Measurements from ENCODE around the gene RBM8A.
A peak's percentile ranks its signal among the peaks of the same experiment; 100 is the strongest.
"Not testable (repeated sequence)": the region's sequence is repeated elsewhere in the genome, so short reads cannot be mapped to it uniquely, and the experiment has no call there.

The RBM8A gene

GRCh38 chr1:145922266-145922665 is 5.0 kb downstream of the RBM8A start:
- H3K27ac ChIP-seq: no peak overlapping the region
- DNase-seq: no peak
- H3K4me1 ChIP-seq: peaks cover 0 to 31% (median 25%) of the 10 kb centered on the region in 4 donors
- intact Hi-C loops (cut with DNase I; ENCODE audit: low total_unique reads): no loop called here
- TF ChIP-seq, protein P1, sequence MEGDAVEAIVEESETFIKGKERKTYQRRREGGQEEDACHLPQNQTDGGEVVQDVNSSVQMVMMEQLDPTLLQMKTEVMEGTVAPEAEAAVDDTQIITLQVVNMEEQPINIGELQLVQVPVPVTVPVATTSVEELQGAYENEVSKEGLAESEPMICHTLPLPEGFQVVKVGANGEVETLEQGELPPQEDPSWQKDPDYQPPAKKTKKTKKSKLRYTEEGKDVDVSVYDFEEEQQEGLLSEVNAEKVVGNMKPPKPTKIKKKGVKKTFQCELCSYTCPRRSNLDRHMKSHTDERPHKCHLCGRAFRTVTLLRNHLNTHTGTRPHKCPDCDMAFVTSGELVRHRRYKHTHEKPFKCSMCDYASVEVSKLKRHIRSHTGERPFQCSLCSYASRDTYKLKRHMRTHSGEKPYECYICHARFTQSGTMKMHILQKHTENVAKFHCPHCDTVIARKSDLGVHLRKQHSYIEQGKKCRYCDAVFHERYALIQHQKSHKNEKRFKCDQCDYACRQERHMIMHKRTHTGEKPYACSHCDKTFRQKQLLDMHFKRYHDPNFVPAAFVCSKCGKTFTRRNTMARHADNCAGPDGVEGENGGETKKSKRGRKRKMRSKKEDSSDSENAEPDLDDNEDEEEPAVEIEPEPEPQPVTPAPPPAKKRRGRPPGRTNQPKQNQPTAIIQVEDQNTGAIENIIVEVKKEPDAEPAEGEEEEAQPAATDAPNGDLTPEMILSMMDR (IDR thresholded peaks at IDR 0.05): no peak
- no peak overlapping the region for H3K4me3 ChIP-seq
- peaks cover 0 to 21% (median 14%) of the 10 kb centered on the region in 3 donors for H3K36me3 ChIP-seq
- H3K9me3 ChIP-seq: no peaks in the 10 kb centered on the region
- H3K27me3 ChIP-seq: no peaks in the 10 kb centered on the region

- H3K27me3 ChIP-seq; intact Hi-C loops (cut with DNase I; ENCODE audit: low total_unique reads); H3K27ac ChIP-seq; H3K4me3 ChIP-seq; H3K9me3 ChIP-seq; DNase-seq: not testable (repeated sequence)
- H3K4me1 ChIP-seq: peaks cover 0 to 26% (median 22%) of the 10 kb centered on the region in 4 donors
- peaks cover 7 to 25% (median 23%) of the 10 kb centered on the region in 3 donors for H3K36me3 ChIP-seq
These were observed 7.0 kb downstream of the RBM8A start for GRCh38 chr1:145920297-145920696.

DNA sequence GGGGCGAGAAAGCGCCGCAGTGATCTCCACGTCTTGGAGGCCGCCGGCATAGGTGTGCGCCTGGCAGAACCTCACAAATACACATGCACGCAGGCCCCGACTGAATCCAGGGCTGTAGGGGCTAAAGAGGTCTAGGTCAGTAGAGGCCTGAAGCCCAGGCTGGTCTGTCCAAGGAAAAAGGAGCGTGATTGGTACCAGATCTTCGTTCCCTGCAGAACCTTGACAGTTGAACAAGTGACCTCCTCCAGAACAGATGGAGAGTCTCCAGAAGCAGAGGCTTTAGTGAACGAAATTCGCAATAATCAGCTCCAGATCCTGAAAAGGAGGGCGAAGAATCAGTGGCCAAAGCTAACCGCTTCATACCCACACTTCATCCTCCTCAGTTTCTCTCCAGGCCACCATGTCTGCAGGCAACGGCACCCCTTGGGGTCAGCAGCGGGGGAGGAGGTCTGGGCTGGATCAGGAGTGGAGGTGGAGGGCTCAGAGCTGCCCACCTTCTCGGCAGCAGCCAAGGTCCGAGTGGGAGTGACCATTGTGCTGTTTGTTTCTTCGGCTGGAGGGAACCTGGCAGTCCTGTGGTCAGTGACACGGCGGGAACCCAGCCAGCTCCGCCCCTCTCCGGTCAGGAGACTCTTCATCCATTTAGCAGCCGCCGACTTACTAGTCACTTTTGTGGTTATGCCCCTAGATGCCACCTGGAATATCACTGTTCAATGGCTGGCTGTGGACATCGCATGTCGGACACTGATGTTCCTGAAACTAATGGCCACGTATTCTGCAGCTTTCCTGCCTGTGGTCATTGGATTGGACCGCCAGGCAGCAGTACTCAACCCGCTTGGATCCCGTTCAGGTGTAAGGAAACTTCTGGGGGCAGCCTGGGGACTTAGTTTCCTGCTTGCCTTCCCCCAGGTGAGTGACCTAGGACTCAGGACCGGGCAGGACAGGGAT is 8.0 kb downstream of the RBM8A start:
- DNase-seq: peak; percentile 65 to 85
- TF ChIP-seq, protein P1 (IDR thresholded peaks at IDR 0.05): no peak
- intact Hi-C loops (cut with DNase I; ENCODE audit: low total_unique reads): loop anchor here (5.0 to 10.0 kb wide), 2 partner anchors 46 to 93 kb away; partner anchors contain the start of genes ANKRD34A and POLR3GL
- Histone ChIP-seq H3K4me1 (peaks cover 0 to 26% (median 22%) of the 10 kb centered on the region in 4 donors), H3K4me3 (peak overlapping the region; percentile 94 to 99), H3K27ac (peak overlapping the region; percentile 88 to 93), H3K9me3 (no peaks in the 10 kb centered on the region), H3K36me3 (peaks cover 16 to 35% (median 33%) of the 10 kb centered on the region in 3 donors), H3K27me3 (no peaks in the 10 kb centered on the region)

DNA sequence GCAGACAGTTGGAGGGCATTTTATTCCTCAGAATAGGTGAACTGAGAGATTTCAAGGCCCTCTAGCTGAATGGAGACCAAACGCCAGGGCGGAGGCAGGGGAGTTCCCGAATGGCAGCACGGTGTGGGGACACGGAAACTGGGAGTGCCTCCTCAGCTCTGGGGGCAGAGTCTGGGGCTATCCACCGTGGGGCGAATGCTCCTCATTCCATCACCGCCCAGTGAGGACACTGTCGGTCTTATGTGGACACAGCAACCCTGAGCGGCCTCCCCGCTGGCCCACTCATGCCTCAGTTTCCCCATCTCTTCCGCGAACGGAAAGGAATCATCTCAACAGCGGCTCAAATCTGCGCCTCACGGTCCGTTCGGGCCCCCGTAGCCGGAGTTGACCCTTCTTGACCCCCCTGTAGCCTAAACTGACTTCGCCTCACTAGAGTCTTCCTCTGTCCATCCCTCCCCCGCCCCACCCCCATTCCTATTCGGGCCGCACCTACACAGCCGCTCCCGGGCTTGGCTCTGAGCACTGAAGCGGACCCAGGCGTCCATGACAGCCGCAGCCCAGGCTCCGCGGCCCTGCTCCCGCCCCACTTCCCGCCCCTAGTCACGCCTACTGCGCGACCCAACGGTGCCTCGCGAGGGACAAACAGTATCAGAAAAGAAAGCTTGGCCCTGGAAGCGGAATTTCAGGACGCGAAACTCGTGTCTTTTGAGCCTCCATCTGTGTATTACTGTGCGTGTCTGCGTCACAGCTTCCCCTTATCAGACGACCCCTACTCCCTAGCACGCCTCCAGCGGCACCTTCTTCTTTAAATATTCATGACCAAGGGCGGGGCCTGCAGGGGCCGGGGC is 8.9 kb downstream of the RBM8A start, which contains the start of gene PEX11B:
TSS of gene PEX11B (minus strand) at position 574 of the 848 bp plus-strand sequence. CDS start at position 545, 29 bp downstream.
- H3K27me3 ChIP-seq: no peaks in the 10 kb centered on the region
- H3K36me3 ChIP-seq: peaks cover 24 to 39% (median 33%) of the 10 kb centered on the region in 3 donors
- intact Hi-C loops (cut with DNase I; ENCODE audit: low total_unique reads): loop anchor here (5.0 to 10.0 kb wide), 2 partner anchors 46 to 94 kb away; partner anchors contain the start of genes ANKRD34A and POLR3GL
- peak within 1 kb of the TSS; percentile 88 to 93 for H3K27ac ChIP-seq
- DNase-seq: peak; percentile 92 to 94
- peaks cover 0 to 26% (median 22%) of the 10 kb centered on the region in 4 donors for H3K4me1 ChIP-seq
- TF ChIP-seq, protein P1 (IDR thresholded peaks at IDR 0.05): peak in 1 of 2 experiments; percentile 27
- H3K4me3 ChIP-seq: peak within 1 kb of the TSS; percentile 94 to 99
- no peaks in the 10 kb centered on the region for H3K9me3 ChIP-seq

DNA sequence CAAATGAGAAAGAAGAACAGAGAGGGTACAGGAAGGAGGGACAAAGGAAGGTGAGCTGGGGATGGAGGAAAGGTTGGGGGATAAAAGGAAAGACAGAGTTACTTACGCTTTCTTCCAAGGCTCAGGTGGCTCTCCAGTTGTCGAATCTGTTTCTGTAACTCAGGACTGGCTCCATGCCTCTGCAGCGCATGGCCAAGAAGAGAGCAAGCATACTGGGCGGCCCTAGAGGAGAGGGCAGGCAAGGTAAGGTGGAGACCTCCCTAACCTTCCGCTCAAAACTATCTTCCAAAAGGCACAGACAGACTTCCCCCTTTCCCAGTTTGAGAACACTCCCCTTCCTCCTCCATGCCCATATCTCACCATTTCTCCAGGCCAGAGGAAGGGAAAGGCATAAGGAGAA is 9.7 kb downstream of the RBM8A start:
- DNase-seq: no peak
- H3K4me1 ChIP-seq: peaks cover 0 to 26% (median 22%) of the 10 kb centered on the region in 4 donors
- H3K27me3 ChIP-seq: no peaks in the 10 kb centered on the region
- H3K9me3 ChIP-seq: no peaks in the 10 kb centered on the region
- peak overlapping the region; percentile 94 to 99 for H3K4me3 ChIP-seq
- peaks cover 28 to 41% (median 30%) of the 10 kb centered on the region in 3 donors for H3K36me3 ChIP-seq
- TF ChIP-seq, protein P1 (IDR thresholded peaks at IDR 0.05): no peak
- intact Hi-C loops (cut with DNase I; ENCODE audit: low total_unique reads): loop anchor here (5.0 to 10.0 kb wide), 2 partner anchors 47 to 95 kb away; partner anchors contain the start of genes ANKRD34A and POLR3GL
- peak overlapping the region; percentile 88 to 93 for H3K27ac ChIP-seq

Data from tibial artery (tissue), 4 donors.